Colon (tissue), 2 donors: Measurements from ENCODE around the gene FEN1.

Experiments used
- FAIRE-seq: peaks from 2 replicates; lab custom pipeline; 2012; peaks lifted over from hg19 to GRCh38; lab: Jason Lieb, UNC
- donor health status: control.
- donor health status: control.

FEN1 gene, protein sequence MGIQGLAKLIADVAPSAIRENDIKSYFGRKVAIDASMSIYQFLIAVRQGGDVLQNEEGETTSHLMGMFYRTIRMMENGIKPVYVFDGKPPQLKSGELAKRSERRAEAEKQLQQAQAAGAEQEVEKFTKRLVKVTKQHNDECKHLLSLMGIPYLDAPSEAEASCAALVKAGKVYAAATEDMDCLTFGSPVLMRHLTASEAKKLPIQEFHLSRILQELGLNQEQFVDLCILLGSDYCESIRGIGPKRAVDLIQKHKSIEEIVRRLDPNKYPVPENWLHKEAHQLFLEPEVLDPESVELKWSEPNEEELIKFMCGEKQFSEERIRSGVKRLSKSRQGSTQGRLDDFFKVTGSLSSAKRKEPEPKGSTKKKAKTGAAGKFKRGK

DNA sequence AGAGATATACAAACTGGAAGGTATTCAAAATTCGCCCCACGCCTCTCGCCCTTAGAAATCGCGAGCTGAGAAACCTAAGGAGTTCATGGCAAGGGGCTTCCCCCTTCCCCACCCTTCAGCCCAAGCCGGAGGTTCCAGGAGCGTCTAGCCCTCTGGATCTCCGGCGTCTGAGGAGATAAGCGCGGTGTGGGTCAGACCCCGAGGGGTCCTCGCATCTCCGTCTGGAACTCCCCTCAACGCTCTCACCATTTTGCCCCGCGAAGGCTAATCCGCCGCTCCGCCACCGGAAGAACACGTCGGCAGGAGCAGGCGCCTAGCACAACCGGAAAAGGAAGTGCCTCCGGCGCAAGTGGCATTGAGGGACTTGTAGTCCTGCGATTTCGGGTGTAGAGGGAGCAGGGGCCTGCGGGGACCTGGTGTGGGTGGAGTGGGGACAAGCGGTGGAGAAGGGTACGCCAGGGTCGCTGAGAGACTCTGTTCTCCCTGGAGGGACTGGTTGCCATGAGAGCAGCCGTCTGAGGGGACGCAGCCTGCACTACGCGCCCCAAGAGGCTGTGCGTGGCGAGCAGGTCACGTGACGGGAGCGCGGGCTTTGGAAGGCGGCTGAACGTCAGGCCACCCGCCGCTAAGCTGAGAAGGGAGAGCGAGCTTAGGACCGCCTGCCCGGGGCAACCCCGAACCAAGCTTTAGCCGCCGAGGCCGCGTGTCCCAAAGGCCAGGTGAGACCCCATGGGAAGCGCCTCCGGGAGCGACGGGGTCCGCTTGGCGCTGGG is at the start of gene FEN1, which contains the start of gene TMEM258:
TSS of gene FEN1 (plus strand) at position 602 of the 773 bp plus-strand sequence. CDS start 2,451 bp downstream, outside the sequence.
TSS of gene TMEM258 (minus strand) at position 290 of the 773 bp plus-strand sequence. CDS start at position 249, 41 bp downstream.
- FAIRE-seq: no peak

DNA sequence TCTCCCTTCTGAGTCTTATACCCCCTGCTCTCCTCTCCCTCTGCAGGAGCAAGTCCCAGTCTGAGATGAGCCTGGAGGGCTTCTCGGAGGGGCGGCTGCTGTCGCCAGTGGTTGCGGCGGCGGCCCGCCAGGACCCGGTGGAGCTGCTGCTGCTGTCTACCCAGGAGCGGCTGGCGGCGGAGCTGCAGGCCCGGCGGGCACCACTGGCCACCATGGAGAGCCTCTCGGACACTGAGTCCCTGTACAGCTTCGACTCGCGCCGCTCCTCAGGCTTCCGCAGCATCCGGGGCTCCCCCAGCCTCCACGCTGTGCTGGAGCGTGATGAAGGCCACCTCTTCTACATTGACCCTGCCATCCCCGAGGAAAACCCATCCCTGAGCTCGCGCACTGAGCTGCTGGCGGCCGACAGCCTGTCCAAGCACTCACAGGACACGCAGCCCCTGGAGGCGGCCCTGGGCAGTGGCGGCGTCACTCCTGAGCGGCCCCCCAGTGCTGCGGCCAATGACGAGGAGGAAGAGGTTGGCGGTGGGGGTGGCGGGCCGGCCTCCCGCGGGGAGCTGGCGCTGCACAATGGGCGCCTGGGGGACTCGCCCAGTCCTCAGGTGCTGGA is 49.1 kb upstream of the FEN1 start:
- no peak for FAIRE-seq

DNA sequence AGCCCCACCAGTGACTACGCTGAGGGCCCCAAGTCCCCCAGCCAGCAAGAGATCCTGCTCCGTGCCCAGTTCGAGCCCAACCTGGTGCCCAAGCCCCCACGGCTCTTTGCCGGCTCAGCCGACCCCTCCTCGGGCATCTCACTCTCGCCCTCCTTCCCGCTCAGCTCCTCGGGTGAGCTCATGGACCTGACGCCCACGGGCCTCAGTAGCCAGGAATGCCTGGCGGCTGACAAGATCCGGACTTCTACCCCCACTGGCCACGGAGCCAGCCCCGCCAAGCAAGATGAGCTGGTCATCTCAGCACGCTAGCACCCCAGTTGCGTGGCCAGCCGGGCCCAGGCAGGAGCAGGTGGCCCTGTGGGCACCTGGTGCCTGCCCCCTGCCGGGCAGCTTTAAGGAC is 48.5 kb upstream of the FEN1 start:
- no peak for FAIRE-seq

DNA sequence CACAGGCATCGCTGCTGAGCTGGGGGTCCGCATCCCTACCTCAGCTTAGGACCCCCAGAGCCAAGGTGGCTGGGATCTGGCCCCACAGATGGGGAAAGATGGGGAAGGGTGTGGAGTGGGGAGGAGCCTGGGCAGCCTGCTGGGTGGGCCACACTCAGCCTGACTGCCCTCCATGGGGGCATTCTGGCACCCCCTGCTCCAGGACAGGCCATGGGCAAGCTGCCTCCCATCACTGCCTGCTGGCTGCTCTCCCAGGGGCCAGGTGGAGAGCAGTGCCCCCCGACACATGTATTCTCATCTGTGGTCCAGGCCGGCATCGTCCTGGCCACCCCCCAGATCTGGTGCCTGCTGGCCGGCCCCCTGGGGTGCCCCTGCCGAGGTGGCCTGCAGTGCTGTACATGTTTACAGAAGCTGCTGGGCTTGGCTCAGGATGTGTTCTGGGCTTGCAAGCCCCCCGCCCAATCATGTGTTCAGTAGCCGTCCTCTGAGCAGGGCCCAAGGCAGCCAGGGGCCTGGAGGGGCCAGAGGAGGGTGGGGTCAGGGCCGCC is 48.0 kb upstream of the FEN1 start:
- no peak for FAIRE-seq

DNA sequence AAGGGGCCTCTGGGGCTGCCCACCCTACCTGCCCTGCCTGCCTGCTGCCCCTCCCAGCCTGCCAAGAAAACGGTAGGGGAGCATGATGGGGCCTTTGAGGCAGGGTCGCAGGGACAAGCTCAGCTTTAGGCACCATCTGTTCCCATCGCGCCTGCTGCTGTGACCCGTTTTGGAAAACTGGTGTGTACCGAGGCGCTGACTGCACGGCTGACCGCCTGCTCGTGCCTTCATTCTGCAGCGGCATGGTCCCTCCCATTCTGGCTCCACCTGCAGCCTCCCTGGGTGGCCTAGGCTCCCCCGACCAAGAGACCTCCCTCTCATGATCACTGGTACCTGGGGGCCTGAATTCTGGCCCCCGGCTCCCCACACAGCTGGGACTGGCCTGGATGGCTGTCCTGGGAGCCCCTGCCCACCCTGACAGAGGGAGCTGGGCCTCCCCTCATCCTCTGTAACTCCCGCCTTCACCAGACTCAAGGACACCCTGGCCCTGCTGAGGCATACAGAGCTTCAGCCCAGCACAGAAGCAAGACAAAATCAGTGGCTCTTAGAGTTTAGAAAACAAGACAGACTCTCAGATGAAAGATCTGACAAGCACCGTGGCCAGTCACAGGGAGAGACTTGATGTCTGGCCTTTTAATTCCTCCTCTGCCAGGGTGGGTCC is 46.8 kb upstream of the FEN1 start:
- FAIRE-seq: no peak

DNA sequence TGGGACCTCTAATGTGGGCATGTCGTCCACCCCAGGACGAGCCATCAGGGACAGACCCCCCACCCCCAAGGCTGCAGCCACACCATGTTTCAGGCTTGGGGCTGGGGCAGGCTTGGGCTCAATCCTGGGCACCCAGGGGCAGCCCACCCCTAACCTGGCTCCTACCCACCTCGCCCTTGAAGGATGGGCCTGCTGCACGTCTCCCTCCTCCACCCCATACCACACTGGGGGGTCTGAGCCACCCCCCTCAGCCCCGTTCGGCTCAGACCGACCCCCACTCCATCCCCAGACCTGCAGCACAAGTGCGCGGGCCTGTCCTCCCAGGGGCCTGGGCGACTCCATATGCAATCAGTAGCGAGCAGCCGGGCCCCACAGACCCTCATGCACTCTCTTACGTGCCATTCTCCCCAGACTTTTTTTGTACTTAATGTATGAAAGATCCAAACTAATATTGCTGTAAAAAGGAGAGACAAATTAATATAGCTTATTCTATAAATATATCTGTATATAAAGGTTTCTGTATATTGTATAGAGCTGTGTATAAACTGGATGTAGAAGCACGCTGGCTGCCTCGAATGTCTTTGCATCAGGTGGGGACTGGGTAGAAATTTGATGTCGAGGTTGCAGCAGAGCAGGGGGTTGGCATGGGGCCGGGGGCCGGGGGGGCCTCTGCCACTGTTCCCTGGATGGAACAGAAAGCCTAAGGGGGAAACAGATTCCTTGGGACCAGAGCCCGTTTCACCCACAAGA is 46.1 kb upstream of the FEN1 start:
- no peak for FAIRE-seq

DNA sequence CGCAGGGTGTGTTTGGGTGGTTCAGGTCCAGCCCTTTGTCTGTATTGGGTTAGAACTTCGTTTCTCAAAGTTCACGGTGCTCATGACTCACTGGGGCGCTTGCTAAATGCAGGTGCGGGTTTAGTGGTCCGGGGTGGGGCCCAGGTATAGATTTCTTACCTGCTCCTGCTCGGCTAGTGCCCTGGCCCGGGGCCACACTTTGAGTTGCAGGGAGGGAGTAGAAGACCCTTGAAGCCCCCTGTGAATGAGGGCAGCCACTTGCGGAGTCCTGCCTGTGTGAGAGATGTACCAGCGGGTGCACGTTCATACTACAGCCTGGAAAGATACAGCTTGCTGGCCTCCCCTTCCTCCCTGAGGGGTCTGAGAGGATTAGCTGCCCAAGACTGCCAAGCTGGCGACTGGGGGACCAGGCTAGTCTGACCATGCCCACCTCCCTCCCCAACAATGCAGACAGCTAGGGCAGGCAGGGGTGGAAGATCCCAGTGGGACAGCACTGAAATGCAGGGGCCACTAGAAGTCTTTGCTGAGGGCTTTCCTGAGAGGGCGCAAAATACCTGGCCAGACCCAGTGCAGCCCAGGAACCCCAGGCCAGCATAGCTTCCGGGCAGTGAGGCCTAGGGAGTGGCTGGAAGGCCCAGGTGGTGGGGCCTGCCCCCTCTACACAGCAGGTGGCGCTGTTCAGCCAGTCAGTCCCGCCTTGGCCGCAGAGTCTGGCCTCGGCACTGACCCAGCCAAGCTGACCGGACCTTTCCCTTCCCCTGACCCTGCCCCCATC is 45.3 kb upstream of the FEN1 start:
- FAIRE-seq: no peak

DNA sequence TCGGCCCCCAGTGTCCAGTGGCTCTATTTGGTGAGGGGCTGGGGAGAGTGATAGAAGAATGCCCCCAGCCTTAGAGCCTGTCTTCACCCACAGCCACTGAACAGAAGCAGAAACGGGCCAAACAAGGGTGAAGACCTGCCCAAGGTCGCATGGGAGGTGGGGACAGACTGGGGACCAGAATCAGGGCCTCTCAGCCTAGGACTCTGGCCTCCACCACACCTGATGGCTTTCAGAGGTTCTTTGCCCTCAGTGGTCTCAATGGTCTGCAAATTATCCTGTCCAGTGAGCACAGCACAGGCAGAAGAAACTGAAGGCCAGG is 44.8 kb upstream of the FEN1 start:
- no peak for FAIRE-seq

DNA sequence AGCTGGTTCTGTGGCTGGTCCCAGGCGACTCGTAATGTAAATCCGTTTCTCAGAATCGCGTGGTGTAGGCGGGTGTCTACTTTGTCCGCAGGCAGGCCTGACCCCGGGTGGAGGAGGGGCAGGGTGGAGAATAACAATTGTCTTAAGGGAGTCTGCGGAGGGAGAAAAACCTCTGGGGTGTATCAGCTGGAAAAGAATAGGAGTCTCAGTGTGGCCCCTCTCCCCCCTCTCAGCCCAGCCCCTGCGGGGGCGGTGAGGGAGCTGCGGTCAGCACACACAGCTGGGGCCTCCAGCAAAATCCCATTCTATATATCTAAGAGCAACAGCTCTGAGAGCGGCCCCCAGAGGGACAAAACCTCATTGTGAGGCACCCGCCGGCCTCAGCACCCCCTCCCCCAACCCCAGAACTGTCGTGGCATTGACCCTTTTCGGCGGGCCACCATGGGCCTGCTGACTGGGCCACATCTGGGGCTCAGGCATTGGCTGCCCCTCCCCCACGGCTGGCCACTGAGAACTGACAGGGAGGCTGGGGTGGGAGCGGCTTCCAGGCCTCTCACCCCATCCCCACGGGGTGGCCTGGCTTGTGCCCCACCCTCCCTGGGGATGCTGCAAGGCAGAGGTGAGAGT is 43.0 kb upstream of the FEN1 start:
- FAIRE-seq: no peak

DNA sequence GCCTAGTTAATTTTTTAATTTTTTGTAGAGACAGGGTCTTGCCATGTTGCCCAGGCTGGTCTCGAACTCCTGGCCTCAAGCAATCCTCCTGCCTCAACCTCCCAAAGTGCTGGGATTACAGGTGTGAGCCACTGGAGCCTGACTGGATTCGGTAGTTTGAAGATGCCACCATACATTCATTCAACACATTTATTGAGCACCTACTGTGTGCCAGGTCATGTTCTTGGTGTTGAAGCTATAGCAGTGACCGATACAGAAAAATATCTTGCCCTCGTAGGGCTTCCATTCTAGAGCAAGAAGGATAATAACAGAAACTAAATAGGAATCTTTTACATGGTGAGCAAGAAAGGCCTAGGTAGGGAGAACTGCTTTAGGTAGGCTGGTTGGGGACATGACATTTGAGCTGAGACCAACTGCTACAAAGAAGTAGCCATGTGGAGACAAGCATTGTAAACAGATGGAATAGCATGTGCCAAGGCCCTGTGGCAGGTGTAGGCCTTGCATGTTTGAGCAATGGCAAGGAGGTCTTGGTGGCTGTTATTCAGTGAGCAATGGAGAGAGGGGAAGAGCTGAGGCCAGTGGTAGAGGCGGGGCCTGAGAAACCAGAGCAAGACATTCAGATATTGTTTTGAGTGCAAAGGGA is 42.0 kb upstream of the FEN1 start:
- FAIRE-seq: no peak

DNA sequence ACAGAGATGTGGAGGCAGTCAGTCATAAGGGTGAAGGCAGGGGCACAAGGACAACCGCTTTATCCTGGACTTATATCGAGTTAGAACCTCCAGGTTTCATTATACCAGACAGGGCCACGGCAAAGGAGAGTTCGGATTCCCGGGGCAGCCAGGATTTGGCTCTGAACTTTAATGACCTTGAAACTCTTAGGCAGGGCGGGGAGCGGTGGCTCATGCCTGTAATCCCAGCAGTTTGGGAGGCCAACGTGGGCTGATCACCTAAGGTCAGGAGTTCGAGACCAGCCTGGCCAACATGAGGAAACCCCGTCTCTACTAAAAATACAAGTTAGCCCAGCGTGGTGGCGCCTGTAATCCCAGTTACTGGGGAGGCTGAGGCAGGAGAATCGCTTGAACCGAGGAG is 41.3 kb upstream of the FEN1 start:
- no peak for FAIRE-seq

DNA sequence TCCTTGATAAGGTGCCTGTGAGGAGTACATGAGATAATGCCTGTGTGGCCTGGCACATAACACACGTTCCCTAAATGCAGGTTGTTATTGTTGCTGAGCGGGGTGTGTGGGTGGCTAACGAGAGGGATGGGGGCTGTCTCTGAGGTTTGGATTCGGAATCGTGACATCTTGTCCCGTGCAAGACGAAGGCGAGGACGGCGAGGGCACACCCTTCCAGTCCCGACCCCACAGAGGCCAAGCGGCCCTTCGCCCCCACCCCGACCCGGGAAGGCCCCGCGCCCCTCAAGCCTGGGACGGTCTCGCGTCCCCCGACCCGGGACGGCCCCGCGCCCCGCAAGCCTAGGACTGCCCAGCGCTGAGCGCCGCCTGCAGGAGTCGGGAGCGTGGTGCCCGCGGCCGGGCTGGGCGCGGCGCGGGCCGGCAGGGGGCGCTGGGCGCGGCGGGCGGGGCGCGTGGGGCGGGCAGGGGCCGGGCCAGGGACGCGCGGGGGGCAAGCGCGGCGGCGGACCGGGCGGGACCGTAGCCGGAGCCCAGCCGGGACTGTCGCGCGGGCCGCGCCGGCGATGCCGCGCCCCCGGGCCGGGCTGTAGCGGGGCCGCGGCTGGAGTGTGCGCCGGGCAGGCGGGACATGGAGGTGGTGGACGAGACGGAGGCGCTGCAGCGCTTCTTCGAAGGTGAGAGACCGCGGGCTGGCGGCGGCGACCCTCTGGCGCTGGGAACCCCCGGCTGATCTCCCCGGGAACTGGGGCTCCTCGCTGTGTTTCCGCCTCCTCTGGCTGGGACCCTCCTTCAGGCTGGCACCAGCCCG is 40.4 kb upstream of the FEN1 start, which contains the start of gene MYRF:
TSS of gene MYRF (plus strand) at position 520 of the 808 bp plus-strand sequence. CDS start at position 629, 109 bp downstream.
- FAIRE-seq: no peak

DNA sequence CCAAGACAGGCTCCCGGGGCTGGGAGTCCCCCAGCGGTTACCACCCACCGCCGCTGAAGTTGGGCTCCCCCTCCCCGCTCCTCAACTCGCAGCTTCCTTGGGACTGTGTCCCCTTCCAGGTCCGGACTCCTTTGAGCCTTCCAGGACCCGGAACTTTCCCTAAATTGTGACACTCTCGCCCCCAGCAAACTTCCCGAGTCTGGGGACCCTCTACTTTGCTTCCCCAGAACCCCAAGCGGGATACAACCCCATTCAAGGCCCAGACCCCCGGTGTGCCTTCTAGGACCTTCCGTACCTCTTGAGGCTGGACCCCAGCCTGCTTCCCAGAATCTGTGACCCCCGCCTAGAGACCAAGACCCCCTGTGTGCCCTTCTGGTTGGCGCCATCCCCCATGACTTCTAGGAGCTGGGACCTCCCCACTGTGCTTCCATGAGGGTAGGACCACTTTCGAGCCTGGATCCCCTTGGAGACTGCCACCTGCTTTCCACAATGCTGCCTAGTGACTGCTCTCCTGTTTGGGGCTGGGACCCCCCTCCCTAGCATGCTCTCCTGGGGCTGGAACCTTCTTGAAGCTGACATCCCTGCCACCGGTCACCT is 39.7 kb upstream of the FEN1 start:
- FAIRE-seq: no peak

DNA sequence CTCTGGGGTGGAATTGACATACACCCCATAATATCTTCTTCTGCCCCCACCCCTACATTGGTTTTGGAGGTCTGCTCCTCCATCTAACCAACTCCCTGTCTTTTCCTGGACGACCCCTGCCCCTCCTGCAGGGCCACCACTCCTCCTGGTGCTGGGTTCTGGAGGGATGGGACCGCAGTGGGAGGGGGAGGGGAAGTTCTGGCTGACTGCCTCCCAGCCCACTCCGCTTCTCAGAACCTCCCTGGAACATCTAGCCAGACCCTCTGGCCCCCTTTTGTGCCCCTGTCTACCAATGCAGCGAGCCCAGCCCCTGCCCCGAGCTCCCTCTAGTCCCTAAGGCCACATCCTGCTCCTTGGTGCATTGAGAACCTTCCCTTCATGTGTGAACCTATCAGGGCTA is 39.0 kb upstream of the FEN1 start:
- FAIRE-seq: no peak

DNA sequence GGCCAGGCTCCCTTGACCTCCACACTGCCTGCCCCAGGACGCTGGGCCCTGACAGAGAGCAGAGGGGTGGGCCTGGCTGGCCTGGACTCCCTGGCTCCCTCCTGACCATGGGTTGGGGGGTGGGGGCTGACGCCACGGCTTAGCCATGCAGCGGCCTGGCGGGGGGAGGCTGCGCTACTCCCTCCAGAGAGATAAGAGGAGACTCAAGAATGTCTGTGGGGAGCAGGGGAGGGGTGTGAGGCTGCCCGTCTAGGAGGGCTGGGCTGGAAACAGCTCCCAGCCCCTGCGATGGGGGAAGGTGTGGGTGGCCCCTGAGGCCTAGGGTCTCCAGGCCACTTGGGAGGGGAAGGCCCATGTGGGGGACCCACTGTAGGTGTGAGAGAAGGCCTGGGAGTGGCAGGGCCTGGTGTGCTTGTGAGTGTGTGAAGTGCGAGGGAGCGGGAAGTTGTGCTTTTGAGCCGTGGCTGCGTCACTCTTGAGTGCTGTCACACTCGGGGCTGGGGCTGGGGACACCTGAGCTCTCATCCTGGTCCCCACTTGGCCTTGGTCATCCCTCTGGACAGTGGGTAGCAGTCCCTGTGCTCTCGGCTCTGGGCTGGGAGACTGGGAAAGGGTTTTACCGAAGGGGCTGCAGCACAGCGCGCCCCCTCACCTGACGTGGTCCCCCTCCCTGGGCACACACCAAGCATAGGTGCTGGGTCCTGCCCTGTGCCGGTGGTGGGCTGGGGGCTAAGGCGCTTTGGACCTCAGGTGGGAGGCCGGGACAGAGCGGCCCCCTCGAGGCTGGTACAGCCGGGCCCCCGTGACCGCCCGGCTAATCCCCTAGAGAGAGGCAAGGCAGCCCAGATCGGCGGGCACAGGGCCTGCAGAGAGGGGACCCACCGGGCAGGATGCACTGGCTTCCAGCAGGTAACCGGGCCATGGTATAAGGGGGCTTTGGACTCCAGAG is 37.9 kb upstream of the FEN1 start:
- FAIRE-seq: no peak

DNA sequence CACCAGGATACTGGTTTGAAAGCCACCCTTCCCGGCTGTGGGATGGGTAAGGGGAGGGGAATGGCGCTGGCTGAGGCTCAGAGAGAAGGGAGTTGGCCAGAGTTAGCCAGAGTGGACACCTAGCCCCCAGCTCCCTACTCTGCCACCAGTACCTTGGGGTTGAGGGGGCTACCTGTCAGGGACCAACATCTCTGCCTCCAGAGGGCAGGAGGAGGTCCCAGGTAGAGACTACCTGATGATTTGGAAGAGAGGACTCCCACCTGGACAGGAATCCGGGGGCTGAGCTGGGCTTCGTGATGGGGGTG is 36.6 kb upstream of the FEN1 start:
- no peak for FAIRE-seq

DNA sequence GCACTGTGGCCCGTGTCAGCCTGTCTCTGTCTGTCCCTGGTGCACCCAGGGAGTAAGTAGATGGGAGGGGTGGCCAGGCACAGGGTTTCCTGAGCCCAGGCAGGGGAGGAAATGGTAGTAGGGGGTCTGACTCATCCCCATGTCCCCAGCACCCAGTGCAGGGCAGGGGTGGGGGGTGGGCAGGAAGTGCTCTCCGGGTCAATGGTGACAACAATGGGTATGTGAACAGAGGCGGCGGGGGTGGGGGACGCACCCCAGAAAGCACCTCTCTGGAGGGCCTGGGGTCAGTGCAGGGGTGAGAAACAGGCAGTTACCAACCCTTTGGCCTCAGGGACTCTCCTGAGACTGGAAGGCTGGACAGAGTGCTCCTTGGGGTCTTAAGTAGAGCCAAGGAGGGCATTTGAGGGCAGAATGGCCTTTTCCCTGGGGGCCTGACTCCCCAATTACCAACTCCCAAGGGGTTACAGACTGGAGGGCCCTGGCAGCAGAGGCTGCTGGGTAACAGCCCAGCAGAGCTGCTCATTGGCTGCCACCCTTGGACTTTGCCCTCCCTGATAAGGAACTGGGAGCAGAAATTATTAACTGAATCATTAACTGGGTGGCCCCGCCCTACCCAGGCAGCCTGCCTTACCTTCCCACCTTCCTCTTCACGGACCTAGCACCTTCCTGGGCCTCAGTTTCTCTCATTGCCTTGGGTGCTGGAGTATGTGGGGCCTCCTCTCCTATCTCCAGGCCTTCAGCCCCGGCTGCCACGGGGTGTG is 36.1 kb upstream of the FEN1 start:
- no peak for FAIRE-seq
